GM12878 (cell line): ENCODE results near the gene ROCK2. TPM values are rescaled to one million over a fixed set of nuclear protein-coding genes. Genes with fewer than 3 reads are reported as not detected.

Source experiments
- ATAC-seq: fragments of 200-7000 bp; cut with Tn5 transposase; 3 replicates; pipeline ENCODE4 v1.9.1; 2020; ENCODE audit warnings: mild to moderate bottlenecking, moderate library complexity
- BruUV-seq: library from RNA; stranded (reverse); fragments of 400-500 nt; replicated peaks from 2 replicates; lab custom pipeline; 2021; lab: Mats Ljungman, UMichigan
- CTCF ChIA-PET: fragments of 300-600 bp; sonication (Branson Sonifier 250); formaldehyde crosslinking; extraction: SDS; loops from one replicate; lab custom pipeline; 2021; ENCODE audit warnings: inconsistent platforms; lab: Yijun Ruan, JAX
- POLR2A ChIA-PET: fragments of 350-600 bp; formaldehyde crosslinking; extraction: SDS; loops from one replicate; lab custom pipeline; 2021; ENCODE audit warnings: inconsistent platforms; lab: Charles Lee
- RAD21 ChIA-PET: fragments of 300-600 bp; sonication (Branson Sonifier 250); formaldehyde crosslinking; loops from one replicate; lab custom pipeline; 2023; ENCODE audit warnings: antibody characterized with exemption; ENCODE audit not compliant: unreplicated experiment; lab: Charles Lee
- SMC1A ChIA-PET: fragments of 300-600 bp; sonication (Branson Sonifier 250); formaldehyde crosslinking; loops from one replicate; lab custom pipeline; 2023; ENCODE audit not compliant: unreplicated experiment, uncharacterized antibody; lab: Charles Lee
- DNase-seq: peaks from one replicate; pipeline ENCODE4 v3.0.0-alpha.2; 2011; ENCODE audit warnings: low read depth, low spot score
- FAIRE-seq: peaks from 3 replicates; lab custom pipeline; 2011; peaks lifted over from hg19 to GRCh38; lab: Jason Lieb, UNC
- H2AFZ ChIP-seq: 2 replicates; pipeline ENCODE4 v1.6.0; 2011; ENCODE audit warnings: low read depth, low read length, control low read depth; ENCODE audit not compliant: control insufficient read depth
- H3K27ac ChIP-seq: 2 replicates; pipeline ENCODE4 v1.5.1; 2011; ENCODE audit warnings: control low read depth; ENCODE audit not compliant: control insufficient read depth, insufficient read depth
- H3K27me3 ChIP-seq, 2 experiments: replicated peaks in 1 of 2; 2 replicates each; pipeline versions ENCODE4 v1.6.0 to v1.6.1; 2011; ENCODE audit warnings: low read length in 1 of 2; ENCODE audit not compliant: control insufficient read depth in 2 of 2, insufficient read depth in 2 of 2
- H3K36me3 ChIP-seq, 2 experiments: 2 replicates each; pipeline ENCODE4 v1.5.1; 2011; ENCODE audit warnings: low read length in 1 of 2; ENCODE audit not compliant: control insufficient read depth in 2 of 2, insufficient read depth in 2 of 2
- H3K4me1 ChIP-seq: 2 replicates; pipeline ENCODE4 v1.6.1; 2011; ENCODE audit warnings: mild to moderate bottlenecking, low read length, moderate library complexity, mixed read lengths; ENCODE audit not compliant: control insufficient read depth, insufficient read depth
- H3K4me2 ChIP-seq: 2 replicates; pipeline ENCODE4 v1.6.0; 2011; ENCODE audit warnings: control low read depth; ENCODE audit not compliant: control insufficient read depth, insufficient read depth
- H3K4me3 ChIP-seq: fragments of 200-600 bp; sonication (generic); 2 replicates; pipeline ENCODE4 v1.5.1; 2016
- H3K79me2 ChIP-seq: 2 replicates; pipeline ENCODE4 v1.6.0; 2011; ENCODE audit warnings: low read length; ENCODE audit not compliant: control insufficient read depth, insufficient read depth
- H3K9ac ChIP-seq: 2 replicates; pipeline ENCODE4 v1.8.0; 2011; ENCODE audit warnings: low read length, control low read depth, mixed read lengths; ENCODE audit not compliant: control insufficient read depth, insufficient read depth
- H3K9me3 ChIP-seq: replicated peaks from 3 replicates; pipeline ENCODE4 v1.5.1; 2011; ENCODE audit warnings: mild to moderate bottlenecking, low read length; ENCODE audit not compliant: control insufficient read depth, insufficient read depth
- H4K20me1 ChIP-seq: 2 replicates; pipeline ENCODE4 v1.6.0; 2011; ENCODE audit not compliant: control insufficient read depth, insufficient read depth
- BCL3 ChIP-seq: IDR thresholded peaks from 2 replicates; pipeline ENCODE4 v1.6.1; 2011; ENCODE audit warnings: borderline replicate concordance, low read depth, mild to moderate bottlenecking, moderate library complexity, low read length; ENCODE audit not compliant: insufficient read depth, poor library complexity, severe bottlenecking
- CHD1 ChIP-seq: IDR thresholded peaks from 2 replicates; pipeline ENCODE4 v1.6.1; 2012; ENCODE audit warnings: low read depth, low read length, improper control_type of control experiment
- MLLT1 ChIP-seq: fragments of 450-650 bp; IDR thresholded peaks from 2 replicates; pipeline ENCODE4 v1.6.1; 2016; ENCODE audit warnings: mild to moderate bottlenecking
- RAD21 ChIP-seq: IDR thresholded peaks from 2 replicates; pipeline ENCODE4 v1.6.1; 2011; ENCODE audit warnings: mild to moderate bottlenecking, low read depth, low read length, moderate library complexity; ENCODE audit not compliant: insufficient read depth
- SIX5 ChIP-seq: IDR thresholded peaks from 2 replicates; pipeline ENCODE4 v1.6.1; 2011; ENCODE audit warnings: mild to moderate bottlenecking, low read depth, low read length, moderate library complexity; ENCODE audit not compliant: severe bottlenecking
- SUPT20H ChIP-seq: IDR thresholded peaks from 2 replicates; pipeline ENCODE4 v1.6.1; 2011; ENCODE audit warnings: low read depth, mild to moderate bottlenecking, low read length, moderate library complexity, borderline replicate concordance; ENCODE audit not compliant: control insufficient read depth
- TCF3 ChIP-seq: IDR thresholded peaks from 2 replicates; pipeline ENCODE4 v1.6.1; 2012; ENCODE audit warnings: low read depth, mild to moderate bottlenecking, low read length, borderline replicate concordance; ENCODE audit not compliant: insufficient read depth
- ZNF592 ChIP-seq: fragments of 450-650 bp; IDR thresholded peaks from 2 replicates; pipeline ENCODE4 v1.6.1; 2017; ENCODE audit warnings: mild to moderate bottlenecking, moderate library complexity
- WGBS: methylation state at CpG from one replicate; pipeline ENCODE4 v1.1.6; 2016; ENCODE audit warnings: low lambda C conversion rate; ENCODE audit not compliant: insufficient replicate concordance, insufficient coverage; ENCODE audit errors: missing lambda C conversion rate; 5-methylcytosine and 5-hydroxymethylcytosine counted together
- in situ Hi-C: fragments of 300-500 bp; cut with MboI; formaldehyde crosslinking; loops from 9 replicates; pipeline ENCODE4 v1.14.3; 2018; ENCODE audit warnings: mixed read lengths
- intact Hi-C: fragments of 100-400 bp; cut with micrococcal nuclease; formaldehyde crosslinking; loops from one replicate; pipeline ENCODE4 v1.14.2; 2022; ENCODE audit not compliant: unreplicated experiment
- polyA plus RNA-seq, 11 experiments: library from polyadenylated mRNA; depleted of rRNA in 4 of 11; unstranded in 6 of 11; stranded (reverse) in 5 of 11; fragments of >200 nt; fragmentation: Nextera tagmentation in 4 of 11; fragmentation: Illumina TruSeq in 1 of 11; extraction: Ambion mirVana in 4 of 11; extraction: Trizol in 1 of 11; gene quantifications; 1 replicate in 1 of 11; 2 replicates in 10 of 11; pipeline versions ENCODE4 v1.2.1 to v1.2.3, GENCODE V29; 2011 to 2016; ENCODE audit warnings: inconsistent platforms in 2 of 11, missing spikeins in 2 of 11, low read depth in 1 of 11
- total RNA-seq, 4 experiments: library from RNA; depleted of rRNA in 3 of 4; stranded (reverse); fragments of >200 nt in 3 of 4; fragmentation: Illumina TruSeq in 1 of 4; extraction: Trizol in 1 of 4; gene quantifications; 2 replicates each; pipeline versions ENCODE4 v1.2.1 to v1.2.3, GENCODE V29; 2013 to 2021

The ROCK2 gene
- total and polyA plus RNA-seq, 10 of the 15 experiments (the other 5 are each of a cell fraction or from before 2014, with no cell fraction given) = 4.6 to 22.1 (median 8.3) TPM

GRCh38 chr2:11365096-11365879, 20.9 kb upstream of the ROCK2 start:
- Histone ChIP-seq H3K79me2 (no peaks in the 10 kb centered on the region), H3K27ac (no peak overlapping the region), H3K4me1 (no peaks in the 10 kb centered on the region), H4K20me1 (no peaks in the 10 kb centered on the region), H3K36me3 (no peaks in the 10 kb centered on the region), H3K9me3 (no peaks in the 10 kb centered on the region), H3K9ac (no peak overlapping the region), H2AFZ (no peak overlapping the region), H3K27me3 (no peaks in the 10 kb centered on the region), H3K4me3 (no peak overlapping the region), H3K4me2 (no peak overlapping the region)
- no TSS peak for BruUV-seq
- FAIRE-seq = no peak
- CTCF ChIA-PET = no interaction called here
- SMC1A ChIA-PET = no interaction called here
- POLR2A ChIA-PET = no interaction called here
- DNase-seq = no peak
- no peak for ATAC-seq
- TF ChIP-seq RAD21 (no peak), SUPT20H (no peak)
- intact Hi-C loops (no loop called here), in situ Hi-C loops (no loop called here)
- WGBS = 30% methylated on average over 7 of the region's 7 CpGs
- RAD21 ChIA-PET = no interaction called here

- no peaks in the 10 kb centered on the region for H3K4me1 ChIP-seq
- H3K4me3 ChIP-seq = no peak overlapping the region
- H3K79me2 ChIP-seq = no peaks in the 10 kb centered on the region
- FAIRE-seq = no peak
- no peaks in the 10 kb centered on the region for H3K36me3 ChIP-seq
- intact Hi-C loops (no loop called here), in situ Hi-C loops (no loop called here)
- no peaks in the 10 kb centered on the region for H4K20me1 ChIP-seq
- H3K9me3 ChIP-seq = no peaks in the 10 kb centered on the region
- DNase-seq = no peak
- no peak overlapping the region for H3K9ac ChIP-seq
- H3K27me3 ChIP-seq = no peaks in the 10 kb centered on the region
- ChIA-PET POLR2A (no interaction called here), SMC1A (no interaction called here), CTCF (no interaction called here), RAD21 (no interaction called here)
- BruUV-seq = no TSS peak
- 82% methylated on average over 7 of the region's 7 CpGs for WGBS
- H2AFZ ChIP-seq = no peak overlapping the region
- H3K27ac ChIP-seq = no peak overlapping the region
- ATAC-seq = no peak
- no peak overlapping the region for H3K4me2 ChIP-seq
- no peak for TF ChIP-seq TCF3
- TF ChIP-seq BCL3 = no peak
- no peak for TF ChIP-seq MLLT1
- no peak for TF ChIP-seq SIX5
- TF ChIP-seq ZNF592 = no peak
- TF ChIP-seq CHD1 = no peak
Observed at GRCh38 chr2:11364565-11364887, 20.1 kb upstream of the ROCK2 start.
